ENCODE data around the gene NCK1.

Gene NCK1

GRCh38 chr3:136840252-136840651 lies 21.8 kb upstream of the NCK1 start:
- H3K36me3 ChIP-seq (ENCODE audit: control insufficient read depth in 1 of 2, insufficient read depth in 2 of 2, low read length in 2 of 2): peaks cover 0 to 3% of the 10 kb centered on the region in 2 experiments
- H4K12ac ChIP-seq (ENCODE audit: low read depth, low read length): no peak overlapping the region
- no peaks in the 10 kb centered on the region for H3K4me1 ChIP-seq (ENCODE audit: control insufficient read depth in 1 of 2, insufficient read depth in 2 of 2, low read length in 2 of 2)
- no peak overlapping the region for H3K4me3 ChIP-seq (ENCODE audit: low read depth, low read length)
- no peaks in the 10 kb centered on the region for H3K27me3 ChIP-seq (ENCODE audit: insufficient read depth, low read length)
- H2AFZ ChIP-seq (ENCODE audit: insufficient read depth, low read length, poor library complexity): no peak overlapping the region
- H4K8ac ChIP-seq (ENCODE audit: low read depth, low read length): no peak overlapping the region
- H2BK12ac ChIP-seq (ENCODE audit: low read length): no peak overlapping the region
- no CpG with 5 or more reads among the region's 2 CpGs for WGBS (ENCODE audit: extremely low coverage, insufficient coverage, insufficient read length)
- no peak overlapping the region for H3K18ac ChIP-seq (ENCODE audit: low read length)
- no peak overlapping the region for H3K4ac ChIP-seq (ENCODE audit: low read depth, low read length)
- H3K9me3 ChIP-seq (ENCODE audit: insufficient read depth, low read depth, low read length): no peaks in the 10 kb centered on the region
- H2BK120ac ChIP-seq (ENCODE audit: insufficient read depth, low read length, poor library complexity): no peak overlapping the region
- DNase-seq: no peak
- H3K27ac ChIP-seq (ENCODE audit: low read depth, low read length): no peak overlapping the region
- no peak overlapping the region for H3K4me2 ChIP-seq (ENCODE audit: low read length)
- H3K14ac ChIP-seq (ENCODE audit: low read length): no peak overlapping the region
- no peak overlapping the region for H3K9ac ChIP-seq (ENCODE audit: low read length)
- no peaks in the 10 kb centered on the region for H3K79me1 ChIP-seq (ENCODE audit: low read length)
- H2BK5ac ChIP-seq (ENCODE audit: low read depth, low read length, poor library complexity): no peak overlapping the region
- H3K79me2 ChIP-seq (ENCODE audit: control insufficient read depth, insufficient read depth, low read length, poor library complexity): no peaks in the 10 kb centered on the region
- no peak overlapping the region for H3K23ac ChIP-seq (ENCODE audit: low read length)
- H2AK5ac ChIP-seq (ENCODE audit: low read length): no peak overlapping the region
- H4K91ac ChIP-seq (ENCODE audit: low read depth, low read length): no peak overlapping the region

DNA sequence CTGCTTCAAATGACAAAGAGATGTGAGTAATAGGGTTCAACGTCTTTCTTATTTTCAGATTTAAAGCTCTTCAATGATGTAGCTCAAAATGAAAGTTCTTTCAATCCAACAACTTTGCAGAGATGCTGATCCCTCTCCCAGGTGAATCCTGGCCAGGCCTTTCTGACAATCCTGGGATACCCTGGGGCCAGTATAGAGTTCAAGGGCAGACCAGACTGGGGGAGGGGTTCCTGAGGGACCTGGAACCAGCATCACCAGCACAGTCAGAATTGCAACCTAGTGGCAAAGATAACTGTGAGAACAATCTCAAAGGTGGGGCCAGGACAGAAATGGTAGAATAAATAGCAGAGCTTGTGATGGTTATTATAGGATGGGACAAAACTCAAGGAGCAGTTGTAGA lies 19.7 kb upstream of the NCK1 start:
- no peak for DNase-seq
- H3K14ac ChIP-seq (ENCODE audit: low read length): no peak overlapping the region
- H4K12ac ChIP-seq (ENCODE audit: low read depth, low read length): no peak overlapping the region
- no peaks in the 10 kb centered on the region for H3K4me1 ChIP-seq (ENCODE audit: control insufficient read depth in 1 of 2, insufficient read depth in 2 of 2, low read length in 2 of 2)
- no peak overlapping the region for H4K91ac ChIP-seq (ENCODE audit: low read depth, low read length)
- H2BK5ac ChIP-seq (ENCODE audit: low read depth, low read length, poor library complexity): no peak overlapping the region
- H3K27me3 ChIP-seq (ENCODE audit: insufficient read depth, low read length): no peaks in the 10 kb centered on the region
- no peak overlapping the region for H3K18ac ChIP-seq (ENCODE audit: low read length)
- H3K4me3 ChIP-seq (ENCODE audit: low read depth, low read length): no peak overlapping the region
- H3K9ac ChIP-seq (ENCODE audit: low read length): no peak overlapping the region
- no peak overlapping the region for H3K4me2 ChIP-seq (ENCODE audit: low read length)
- H4K8ac ChIP-seq (ENCODE audit: low read depth, low read length): no peak overlapping the region
- H3K9me3 ChIP-seq (ENCODE audit: insufficient read depth, low read depth, low read length): no peaks in the 10 kb centered on the region
- no CpG with 5 or more reads among the region's 1 CpG for WGBS (ENCODE audit: extremely low coverage, insufficient coverage, insufficient read length)
- peaks cover 0 to 3% of the 10 kb centered on the region in 2 experiments for H3K36me3 ChIP-seq (ENCODE audit: control insufficient read depth in 1 of 2, insufficient read depth in 2 of 2, low read length in 2 of 2)
- H3K27ac ChIP-seq (ENCODE audit: low read depth, low read length): no peak overlapping the region
- H2AK5ac ChIP-seq (ENCODE audit: low read length): no peak overlapping the region
- no peak overlapping the region for H2AFZ ChIP-seq (ENCODE audit: insufficient read depth, low read length, poor library complexity)
- H2BK120ac ChIP-seq (ENCODE audit: insufficient read depth, low read length, poor library complexity): no peak overlapping the region
- no peak overlapping the region for H3K4ac ChIP-seq (ENCODE audit: low read depth, low read length)
- H3K79me2 ChIP-seq (ENCODE audit: control insufficient read depth, insufficient read depth, low read length, poor library complexity): no peaks in the 10 kb centered on the region
- H2BK12ac ChIP-seq (ENCODE audit: low read length): no peak overlapping the region
- no peak overlapping the region for H3K23ac ChIP-seq (ENCODE audit: low read length)
- H3K79me1 ChIP-seq (ENCODE audit: low read length): no peaks in the 10 kb centered on the region

GRCh38 chr3:136844724-136845123 lies 17.3 kb upstream of the NCK1 start:
- Histone ChIP-seq H3K4ac (ENCODE audit: low read depth, low read length) (no peak overlapping the region), H3K14ac (ENCODE audit: low read length) (no peak overlapping the region), H3K9ac (ENCODE audit: low read length) (no peak overlapping the region), H3K36me3 (ENCODE audit: control insufficient read depth in 1 of 2, insufficient read depth in 2 of 2, low read length in 2 of 2) (peaks cover 0 to 1% of the 10 kb centered on the region in 2 experiments), H3K4me2 (ENCODE audit: low read length) (no peak overlapping the region), H3K27ac (ENCODE audit: low read depth, low read length) (no peak overlapping the region), H2BK120ac (ENCODE audit: insufficient read depth, low read length, poor library complexity) (no peak overlapping the region), H3K79me2 (ENCODE audit: control insufficient read depth, insufficient read depth, low read length, poor library complexity) (no peaks in the 10 kb centered on the region), H3K18ac (ENCODE audit: low read length) (no peak overlapping the region), H3K23ac (ENCODE audit: low read length) (no peak overlapping the region), H3K27me3 (ENCODE audit: insufficient read depth, low read length) (no peaks in the 10 kb centered on the region), H2BK5ac (ENCODE audit: low read depth, low read length, poor library complexity) (no peak overlapping the region), H4K12ac (ENCODE audit: low read depth, low read length) (no peak overlapping the region), H3K9me3 (ENCODE audit: insufficient read depth, low read depth, low read length) (no peaks in the 10 kb centered on the region), H3K4me3 (ENCODE audit: low read depth, low read length) (no peak overlapping the region), H2BK12ac (ENCODE audit: low read length) (no peak overlapping the region), H4K91ac (ENCODE audit: low read depth, low read length) (no peak overlapping the region), H4K8ac (ENCODE audit: low read depth, low read length) (no peak overlapping the region), H2AFZ (ENCODE audit: insufficient read depth, low read length, poor library complexity) (no peak overlapping the region), H2AK5ac (ENCODE audit: low read length) (no peak overlapping the region), H3K79me1 (ENCODE audit: low read length) (no peaks in the 10 kb centered on the region), H3K4me1 (ENCODE audit: control insufficient read depth in 1 of 2, insufficient read depth in 2 of 2, low read length in 2 of 2) (no peaks in the 10 kb centered on the region)
- DNase-seq: peak in 1 of 2 donors; percentile 12
- no CpG with 5 or more reads among the region's 1 CpG for WGBS (ENCODE audit: extremely low coverage, insufficient coverage, insufficient read length)

GRCh38 chr3:136852180-136852579 lies 9.8 kb upstream of the NCK1 start:
- H2BK5ac ChIP-seq (ENCODE audit: low read depth, low read length, poor library complexity): no peak overlapping the region
- H3K18ac ChIP-seq (ENCODE audit: low read length): no peak overlapping the region
- H3K4ac ChIP-seq (ENCODE audit: low read depth, low read length): no peak overlapping the region
- no peak overlapping the region for H3K14ac ChIP-seq (ENCODE audit: low read length)
- no peak overlapping the region for H3K23ac ChIP-seq (ENCODE audit: low read length)
- H3K4me1 ChIP-seq (ENCODE audit: control insufficient read depth in 1 of 2, insufficient read depth in 2 of 2, low read length in 2 of 2): no peaks in the 10 kb centered on the region
- no peaks in the 10 kb centered on the region for H3K9me3 ChIP-seq (ENCODE audit: insufficient read depth, low read depth, low read length)
- no peak overlapping the region for H2AFZ ChIP-seq (ENCODE audit: insufficient read depth, low read length, poor library complexity)
- H3K4me2 ChIP-seq (ENCODE audit: low read length): no peak overlapping the region
- no peak overlapping the region for H4K12ac ChIP-seq (ENCODE audit: low read depth, low read length)
- no peak overlapping the region for H3K27ac ChIP-seq (ENCODE audit: low read depth, low read length)
- no peak overlapping the region for H3K9ac ChIP-seq (ENCODE audit: low read length)
- H3K79me1 ChIP-seq (ENCODE audit: low read length): no peaks in the 10 kb centered on the region
- H2AK5ac ChIP-seq (ENCODE audit: low read length): no peak overlapping the region
- WGBS (ENCODE audit: extremely low coverage, insufficient coverage, insufficient read length): no CpG with 5 or more reads among the region's 4 CpGs
- no peaks in the 10 kb centered on the region for H3K27me3 ChIP-seq (ENCODE audit: insufficient read depth, low read length)
- H2BK12ac ChIP-seq (ENCODE audit: low read length): no peak overlapping the region
- H2BK120ac ChIP-seq (ENCODE audit: insufficient read depth, low read length, poor library complexity): no peak overlapping the region
- H4K8ac ChIP-seq (ENCODE audit: low read depth, low read length): no peak overlapping the region
- H3K36me3 ChIP-seq (ENCODE audit: control insufficient read depth in 1 of 2, insufficient read depth in 2 of 2, low read length in 2 of 2): no peaks in the 10 kb centered on the region
- no peaks in the 10 kb centered on the region for H3K79me2 ChIP-seq (ENCODE audit: control insufficient read depth, insufficient read depth, low read length, poor library complexity)
- DNase-seq: no peak
- H3K4me3 ChIP-seq (ENCODE audit: low read depth, low read length): no peak overlapping the region
- no peak overlapping the region for H4K91ac ChIP-seq (ENCODE audit: low read depth, low read length)

All from trophoblast cell (in vitro differentiated cells and primary cell).